CD1c-positive myeloid dendritic cell (primary cell): ENCODE measurements around the gene PAWR.
"Not testable (repeated sequence)": the region's sequence is repeated elsewhere in the genome, so short reads cannot be mapped to it uniquely, and the experiment has no call there.

Experiments
- DNase-seq: peaks from one replicate; pipeline ENCODE4 v3.0.0-alpha.2; 2016; ENCODE audit errors: extremely low spot score

PAWR gene

GRCh38 chr12:79646843-79647242 lies 43.9 kb downstream of the PAWR start:
- DNase-seq = not testable (repeated sequence)

- no peak for DNase-seq
These were observed 45.5 kb downstream of the PAWR start for GRCh38 chr12:79645235-79645630.

- DNase-seq = no peak
These were observed 46.2 kb downstream of the PAWR start for GRCh38 chr12:79644274-79645234.

GRCh38 chr12:79643821-79644220 lies 46.9 kb downstream of the PAWR start:
- DNase-seq = no peak

DNA sequence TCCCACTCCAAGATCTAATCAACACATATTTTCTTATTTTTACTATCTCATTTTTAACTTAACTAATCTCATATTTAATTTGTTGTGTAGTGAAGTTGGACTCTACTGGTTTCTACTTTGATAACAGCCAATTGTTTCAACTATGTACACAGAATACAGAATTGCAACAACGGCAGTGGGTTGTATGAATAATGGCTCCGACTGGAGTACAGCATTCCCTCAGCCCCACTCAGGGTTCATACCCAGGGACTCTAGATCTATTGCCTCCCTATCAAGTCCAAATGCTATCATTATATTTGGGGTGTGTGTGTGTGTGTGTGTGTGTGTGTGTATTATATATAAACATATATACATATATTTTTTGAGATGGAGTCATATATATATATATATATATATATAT lies 52.3 kb downstream of the PAWR start:
- DNase-seq = no peak

DNA sequence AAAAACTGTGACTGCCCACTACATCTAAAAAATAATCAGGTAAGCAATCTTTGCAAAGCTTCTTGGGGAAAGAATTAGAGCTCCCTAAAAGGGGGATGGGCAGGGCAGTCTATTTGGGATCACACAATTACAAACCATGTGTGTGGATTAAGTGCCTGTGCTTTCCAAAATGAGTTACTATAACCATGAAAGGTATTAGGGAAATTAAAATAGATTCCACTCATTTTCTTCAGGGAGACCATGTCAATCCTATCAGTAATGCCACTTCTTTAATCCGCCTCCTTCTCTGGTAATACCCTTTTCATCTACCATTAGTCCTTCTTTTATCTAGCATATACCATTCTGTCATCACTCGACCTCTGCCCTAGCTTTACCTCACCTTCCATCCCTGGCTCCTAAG lies 53.7 kb downstream of the PAWR start:
- DNase-seq = no peak

DNA sequence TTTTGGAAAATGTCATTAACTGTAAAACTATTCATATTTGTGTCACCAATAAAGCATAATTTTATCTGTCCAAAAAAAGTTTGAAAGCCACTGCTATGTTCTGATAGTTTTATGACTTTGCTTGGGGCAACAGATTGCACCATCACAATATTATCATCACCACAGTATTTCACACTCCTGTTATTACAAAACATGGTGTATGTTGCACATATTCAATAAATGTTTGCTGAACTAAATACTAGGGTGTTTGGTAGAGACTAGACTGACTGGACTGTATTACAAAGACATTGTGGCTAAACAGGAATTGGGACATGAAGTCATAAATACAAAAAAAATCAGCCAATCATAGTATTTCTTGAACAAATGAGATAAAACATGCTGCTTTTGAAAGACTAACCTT lies 55.1 kb downstream of the PAWR start:
- DNase-seq = no peak

DNA sequence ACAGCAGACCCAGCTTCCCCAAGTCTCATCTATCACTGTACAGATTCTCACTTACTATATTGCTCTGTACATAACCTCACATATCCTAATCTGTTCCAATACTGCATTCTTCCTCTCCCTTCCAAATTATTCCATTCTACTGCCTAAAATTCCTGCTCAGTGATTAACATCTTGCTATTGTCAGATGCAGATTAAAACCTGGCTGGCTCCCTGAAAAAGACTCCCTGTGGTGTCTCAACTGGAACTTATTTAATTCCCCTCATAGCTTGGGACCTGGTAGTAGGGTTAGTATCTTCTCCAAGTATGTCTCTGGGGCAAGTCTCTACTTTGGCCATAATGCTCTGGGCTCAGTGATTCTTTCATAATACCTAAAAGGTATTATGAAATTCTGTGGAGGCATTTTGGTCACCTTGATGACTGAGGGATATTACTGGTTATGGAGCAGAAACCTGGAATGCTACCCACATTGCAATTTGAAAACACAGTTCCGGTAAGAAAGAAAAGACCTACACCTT lies 55.8 kb downstream of the PAWR start:
- no peak for DNase-seq

GRCh38 chr12:79629561-79629960 lies 61.2 kb downstream of the PAWR start:
- DNase-seq = no peak

DNA sequence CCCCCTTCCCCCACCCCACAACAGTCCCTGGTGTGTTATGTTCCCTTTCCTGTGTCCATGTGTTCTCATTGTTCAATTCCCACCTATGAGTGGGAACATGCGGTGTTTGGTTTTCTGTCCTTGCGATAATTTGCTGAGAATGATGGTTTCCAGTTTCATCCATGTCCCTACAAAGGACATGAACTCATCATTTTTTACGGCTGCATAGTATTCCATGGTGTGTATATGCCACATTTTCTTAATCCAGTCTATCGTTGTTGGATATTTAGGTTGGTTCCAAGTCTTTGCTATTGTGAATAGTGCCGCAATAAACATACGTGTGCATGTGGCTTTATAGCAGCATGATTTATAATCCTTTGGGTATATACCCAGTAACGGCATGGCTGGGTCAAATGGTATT lies 64.0 kb downstream of the PAWR start:
- not testable (repeated sequence) for DNase-seq

- DNase-seq = no peak
These were observed 66.4 kb downstream of the PAWR start for GRCh38 chr12:79624378-79624777.

DNA sequence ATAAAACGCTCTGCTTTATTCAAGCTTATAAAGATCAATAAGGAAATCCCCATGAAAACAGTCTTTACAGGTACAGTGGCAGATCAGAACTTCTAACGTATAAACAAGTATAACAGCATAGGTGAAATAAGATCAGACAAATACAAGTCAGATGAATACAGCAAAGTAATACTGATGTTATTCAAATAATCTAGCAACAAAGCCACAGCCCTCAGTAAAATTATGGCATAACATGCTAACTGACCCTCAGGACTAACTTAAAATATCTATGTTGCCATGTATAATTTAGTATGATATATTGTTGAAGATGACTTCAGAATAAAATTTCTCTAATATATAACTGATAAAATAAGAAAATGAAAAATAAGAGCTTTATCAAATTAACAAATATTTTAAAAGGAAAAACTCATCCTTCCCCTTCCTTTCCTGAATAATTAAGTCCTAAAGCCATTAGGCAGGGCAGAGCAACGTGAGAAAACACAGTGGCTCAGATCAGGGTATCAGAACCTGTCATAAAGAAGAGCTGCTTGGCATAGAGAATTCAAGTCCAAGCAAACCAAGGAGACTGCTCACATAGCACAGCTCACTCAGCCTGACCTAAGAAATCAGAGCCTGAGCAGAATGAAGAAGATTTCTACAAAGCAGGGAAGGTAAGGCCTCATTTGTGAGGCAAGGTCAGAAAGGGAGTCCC lies 70.7 kb downstream of the PAWR start:
- no peak for DNase-seq

GRCh38 chr12:79618848-79619404 lies 71.8 kb downstream of the PAWR start:
- no peak for DNase-seq

DNA sequence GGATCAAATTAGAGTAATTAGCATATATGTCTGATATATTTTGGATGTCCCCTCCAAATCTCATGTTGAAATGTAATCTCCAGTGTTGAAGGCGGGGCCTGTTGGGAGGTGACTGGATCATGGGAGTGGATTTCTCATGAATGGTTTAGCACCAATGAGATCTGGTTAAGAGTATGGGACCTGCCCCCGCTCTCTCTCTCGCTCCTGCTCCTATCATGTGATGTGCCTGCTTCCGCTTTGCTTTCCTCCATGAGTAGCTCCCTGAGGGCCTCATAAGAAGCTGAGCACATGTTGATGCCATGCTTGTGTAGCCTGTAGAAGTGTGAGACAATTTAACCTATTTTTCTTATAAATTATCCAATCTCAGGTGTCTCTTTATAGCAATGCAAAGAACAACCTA lies 73.1 kb downstream of the PAWR start:
- no peak for DNase-seq

GRCh38 chr12:79615596-79616560 lies 74.9 kb downstream of the PAWR start:
- no peak for DNase-seq

DNA sequence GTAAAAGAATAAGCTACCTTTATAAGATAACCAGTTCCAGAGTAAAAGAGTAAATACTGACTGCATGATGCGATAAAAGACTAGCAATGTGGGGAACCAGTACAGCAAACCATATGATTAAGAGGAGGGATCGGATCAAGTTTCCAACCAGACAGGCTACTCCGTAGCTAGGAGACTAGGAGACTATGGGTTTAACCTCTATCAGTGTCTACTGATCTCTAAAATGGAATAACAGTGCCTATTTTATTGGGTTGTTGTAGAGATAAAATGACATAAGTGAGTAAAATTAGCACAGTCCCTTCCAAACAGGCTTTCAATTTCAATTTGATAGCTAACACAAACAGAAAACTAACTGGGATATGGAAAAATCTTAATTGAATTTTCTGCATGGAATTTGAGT lies 76.0 kb downstream of the PAWR start:
- DNase-seq = no peak

DNA sequence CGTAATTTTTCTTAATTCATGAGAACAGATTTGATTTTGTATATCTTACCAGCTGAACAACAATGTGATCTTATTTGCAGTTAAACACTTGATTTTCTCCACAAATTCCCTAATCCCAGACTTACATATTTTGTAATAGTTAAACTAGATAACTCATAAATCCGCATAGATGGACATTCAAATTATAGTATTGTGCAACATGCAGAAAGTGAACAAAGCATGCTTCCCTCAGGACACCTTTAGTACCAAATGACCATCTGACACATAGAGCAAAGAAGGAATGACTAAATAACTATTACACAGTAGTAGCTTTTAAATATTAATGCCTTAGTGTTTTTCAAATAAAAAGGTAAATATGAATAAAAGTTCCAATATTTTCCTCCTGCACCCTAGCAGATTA lies 88.9 kb downstream of the PAWR start:
- DNase-seq = no peak

DNA sequence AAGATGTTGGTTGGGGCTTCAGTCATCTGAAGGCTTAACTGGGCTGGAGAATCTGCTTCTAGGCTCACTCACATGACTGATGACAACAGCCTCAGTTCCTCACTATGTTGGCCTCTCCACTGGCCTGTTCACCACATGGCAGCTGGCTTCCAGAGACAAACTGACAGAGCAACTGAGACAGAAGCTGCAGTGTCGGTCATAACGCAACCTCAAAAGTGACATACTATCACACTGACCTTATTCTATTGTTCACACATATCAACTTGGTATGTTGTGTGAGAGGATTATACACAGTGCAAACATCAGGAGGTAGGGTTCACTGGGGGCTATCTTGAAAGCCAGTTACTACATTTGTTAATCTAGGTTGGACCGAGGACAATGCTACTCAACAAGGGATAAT lies 92.9 kb downstream of the PAWR start:
- DNase-seq = no peak

- no peak for DNase-seq
These were observed 93.9 kb downstream of the PAWR start for GRCh38 chr12:79596719-79597350.

DNA sequence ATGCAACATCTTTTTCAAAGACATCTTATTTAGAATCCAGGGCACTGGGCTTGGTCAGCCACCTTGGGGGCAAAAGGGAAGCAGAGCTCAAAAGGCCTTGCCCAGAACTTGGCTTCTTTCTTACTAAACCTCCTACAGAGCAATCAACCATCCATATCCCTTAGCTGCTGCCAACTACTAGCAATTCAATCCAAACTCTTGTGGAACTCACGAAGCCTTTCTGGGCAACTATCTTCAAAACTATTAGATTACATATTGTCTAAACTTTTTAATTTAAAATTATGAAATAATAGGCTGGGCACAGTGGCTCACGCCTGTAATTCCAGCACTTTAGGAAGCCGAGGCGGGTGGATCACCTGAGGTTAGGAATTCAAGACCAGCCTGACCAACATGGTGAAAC lies 95.5 kb downstream of the PAWR start:
- no peak for DNase-seq

DNA sequence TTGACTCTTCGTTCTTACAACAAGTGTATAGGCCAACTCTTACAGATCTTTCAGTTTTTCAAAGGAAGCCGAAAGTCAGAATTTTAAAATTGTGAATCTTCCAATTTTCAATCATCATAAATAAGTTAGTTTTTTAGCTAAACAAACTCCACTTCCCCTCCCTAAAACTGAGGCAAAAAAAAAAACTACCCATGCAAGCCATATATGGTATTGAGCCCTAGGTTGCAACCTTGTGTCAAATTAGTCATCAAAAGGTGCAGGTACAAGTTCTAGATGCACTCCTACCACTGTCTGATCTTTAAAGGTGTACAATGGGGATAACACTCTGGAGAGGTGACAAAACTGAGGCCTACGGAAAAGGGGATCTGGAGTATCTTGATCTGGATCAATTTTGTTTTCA lies 97.9 kb downstream of the PAWR start:
- no peak for DNase-seq
